NCI-H146 treated with DMSO at 0.1 percent for 48 hours (cell line): Measurements from ENCODE around the gene FMC1.

Experiments used
- DNase-seq: peaks from one replicate; lab custom pipeline; 2025; ENCODE audit not compliant: unreplicated experiment; lab: John Stamatoyannopoulos, UW

FMC1 gene

DNA sequence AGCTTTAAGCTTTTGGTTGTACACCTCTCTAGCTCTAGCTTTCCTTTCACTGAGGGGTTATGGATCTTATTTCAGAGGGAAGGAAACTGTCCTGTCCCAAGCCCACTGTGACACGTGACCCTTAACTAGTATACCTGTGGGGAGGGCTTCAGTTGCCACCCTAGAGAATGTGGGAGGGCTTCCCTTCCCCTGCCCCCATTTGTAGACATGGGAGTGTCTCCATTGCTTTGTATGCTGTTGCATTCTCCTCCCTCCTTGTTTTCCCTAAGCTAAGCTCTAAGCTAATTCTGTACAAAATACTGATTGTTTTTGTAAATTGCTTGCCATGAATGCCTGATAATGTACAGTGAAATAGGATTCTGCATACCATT, 29.8 kb downstream of the FMC1 start:
- no peak for DNase-seq

DNA sequence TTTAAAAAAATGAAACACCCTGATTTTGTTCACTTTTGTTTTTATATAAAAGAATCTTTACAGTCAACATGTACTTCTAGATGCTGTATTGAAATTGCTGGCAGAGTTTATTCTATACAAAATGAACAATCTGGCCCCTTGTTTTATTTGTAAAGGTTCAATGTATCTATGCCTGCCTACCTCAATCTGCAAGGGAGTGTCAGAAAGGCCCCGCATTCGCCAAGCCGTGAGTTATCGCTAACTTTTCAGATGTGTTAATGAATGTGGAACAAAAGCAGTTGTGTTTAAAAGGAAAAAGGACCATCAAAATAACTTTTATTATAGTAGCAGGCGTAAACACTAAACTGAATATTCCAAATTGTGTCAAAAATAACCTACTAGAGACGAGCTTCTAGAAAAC, 33.1 kb downstream of the FMC1 start:
- DNase-seq = no peak

DNA sequence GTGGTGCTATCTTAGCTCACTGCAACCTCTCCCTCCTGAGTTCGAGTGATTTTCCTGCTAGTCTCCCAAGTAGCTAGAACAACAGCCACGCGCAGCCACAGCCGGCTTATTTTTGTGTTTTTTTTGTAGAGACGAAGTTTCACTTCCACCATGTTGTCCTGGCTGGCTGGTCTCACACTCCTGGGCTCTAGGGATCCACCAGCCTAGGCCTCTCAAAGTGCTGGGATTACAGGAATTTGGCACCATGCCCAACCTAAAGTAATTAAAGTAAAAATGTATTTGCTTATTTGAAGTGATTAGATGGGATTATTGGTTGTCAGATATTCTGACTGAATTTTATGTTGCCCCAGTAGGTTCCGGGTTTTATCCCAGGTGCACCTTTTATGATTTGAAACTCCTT, 41.3 kb downstream of the FMC1 start:
- no peak for DNase-seq

DNA sequence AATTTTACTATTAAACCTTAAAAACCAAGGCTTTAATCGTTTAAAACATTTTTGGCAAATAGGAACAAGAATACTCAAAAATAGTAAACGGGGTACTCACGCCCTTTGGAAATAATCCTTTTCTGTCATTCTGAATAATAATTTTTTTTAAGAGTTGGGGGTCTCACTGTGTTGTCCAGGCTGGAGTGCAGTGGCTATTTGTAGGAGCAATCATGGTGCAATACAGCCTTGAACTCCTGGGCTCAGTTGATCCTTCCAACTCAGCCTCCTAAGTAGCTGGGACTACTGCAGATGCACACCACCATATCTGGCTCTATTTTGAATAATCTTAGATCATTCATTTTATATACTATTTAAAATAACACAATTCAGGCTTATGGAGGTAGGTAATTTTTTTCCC, 43.5 kb downstream of the FMC1 start:
- no peak for DNase-seq

DNA sequence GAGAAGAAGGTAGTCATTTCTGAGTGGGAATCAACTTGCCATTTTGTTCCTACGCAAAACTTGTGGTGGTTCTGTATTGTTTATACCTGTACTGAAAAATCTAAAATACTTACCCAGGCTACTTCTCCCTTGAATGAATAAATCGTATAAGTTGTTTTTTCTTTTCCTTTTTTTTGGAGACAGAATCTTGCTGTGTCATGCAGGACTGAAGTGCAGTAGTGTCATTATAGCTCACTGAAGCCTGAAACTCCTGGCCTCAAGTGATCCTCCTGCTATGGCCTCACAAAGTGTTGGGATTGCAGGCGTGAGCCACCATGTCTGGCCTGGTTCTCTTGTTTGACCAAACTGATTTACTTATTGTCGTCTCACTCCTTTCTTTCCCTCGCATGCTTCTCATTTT, 46.5 kb downstream of the FMC1 start:
- no peak for DNase-seq

DNA sequence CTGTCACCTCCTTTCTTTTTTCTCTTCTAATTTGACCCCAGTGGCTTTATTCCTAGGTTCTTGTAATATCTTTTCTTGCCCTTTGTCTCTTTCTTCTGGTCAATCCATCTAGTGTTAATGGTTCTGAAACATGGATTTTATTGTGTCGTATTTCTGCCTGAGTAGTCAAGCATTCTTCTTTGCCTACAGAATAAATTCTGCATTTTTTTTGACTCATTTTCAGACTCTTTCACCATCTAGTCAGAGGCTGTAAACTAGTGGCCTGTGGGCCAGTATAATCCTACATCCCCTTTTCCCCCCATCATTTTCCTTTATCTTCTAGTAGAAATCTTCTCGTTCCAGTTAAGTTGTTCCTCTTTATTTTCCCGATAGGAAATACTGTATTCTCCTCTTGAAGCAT, 48.0 kb downstream of the FMC1 start:
- no peak for DNase-seq

DNA sequence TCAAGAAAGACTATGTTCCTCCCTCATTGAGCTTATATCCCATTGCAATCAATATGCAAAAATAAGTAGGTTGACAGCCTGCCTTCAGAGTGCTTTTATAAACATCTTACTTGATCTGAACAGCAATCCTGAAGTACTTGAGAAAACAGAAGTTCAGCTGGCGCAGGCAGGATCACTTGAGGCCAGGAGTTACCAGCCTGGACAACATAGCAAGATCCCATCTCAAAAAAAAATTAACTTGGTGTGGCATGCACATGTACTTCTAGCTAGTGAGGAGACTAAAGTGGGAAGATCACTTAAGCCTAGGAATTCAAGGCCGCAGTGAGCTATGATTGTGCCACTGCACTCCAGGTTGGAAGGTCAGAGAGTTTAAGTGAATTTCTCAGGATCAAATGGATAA, 48.6 kb downstream of the FMC1 start:
- no peak for DNase-seq

DNA sequence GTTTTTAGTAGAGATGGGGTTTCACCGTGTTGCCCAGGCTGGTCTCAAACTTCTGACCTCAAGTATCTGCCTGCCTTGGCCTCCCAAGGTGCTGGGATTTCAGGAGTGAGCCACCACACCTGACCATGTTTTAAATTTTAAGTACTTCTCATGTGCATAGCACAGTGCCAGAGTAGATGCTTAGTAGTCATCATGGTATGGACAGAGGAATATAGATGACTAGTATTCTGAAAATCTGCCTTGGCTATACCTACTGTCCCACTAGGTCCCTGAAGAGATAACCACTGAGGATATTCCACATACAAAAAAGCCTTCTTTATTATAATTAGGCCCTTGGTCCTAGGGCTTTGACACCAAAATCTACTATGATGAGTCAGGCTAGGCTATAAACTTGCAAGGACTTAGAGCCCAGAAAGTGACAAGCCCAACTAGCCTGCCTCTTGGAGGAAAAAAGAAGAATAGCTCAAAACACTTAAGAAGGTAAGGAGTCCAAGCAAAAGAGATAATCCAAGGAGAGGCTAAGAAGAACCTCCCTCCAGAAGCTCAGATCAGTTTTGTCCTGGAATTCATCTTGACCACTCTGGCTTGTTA, 52.6 kb downstream of the FMC1 start:
- no peak for DNase-seq

DNA sequence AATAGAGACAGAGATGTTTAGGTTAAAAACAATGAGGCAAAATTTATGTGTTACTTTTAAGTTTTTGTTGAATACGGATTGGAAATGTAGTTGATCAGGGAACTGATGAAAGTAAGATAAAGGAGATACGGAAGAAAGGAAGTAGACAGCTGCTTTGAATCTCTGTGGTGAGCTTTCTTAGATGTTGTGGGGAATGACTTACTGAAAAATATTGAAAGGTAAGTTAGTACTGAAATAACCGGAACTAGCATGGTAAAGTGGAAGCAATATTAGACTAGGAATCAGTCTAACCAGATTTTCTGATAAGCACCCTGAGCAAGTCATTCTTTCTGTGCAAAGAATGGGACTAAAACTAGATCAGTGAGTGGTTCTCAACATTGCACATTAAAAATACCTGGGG, 53.4 kb downstream of the FMC1 start:
- DNase-seq = no peak
